GM13976 (cell line): ENCODE results near the gene TLE3.

ENCODE experiments used
- DNase-seq: peaks from one replicate; pipeline ENCODE4 v3.0.0; 2012; ENCODE audit warnings: low spot score
- in situ Hi-C: fragments of 300-500 bp; cut with MboI; formaldehyde crosslinking; loops from one replicate; pipeline ENCODE4 v1.12.0; 2022; ENCODE audit warnings: low sequenced_read_pairs, mixed read lengths, inconsistent platforms; ENCODE audit not compliant: unreplicated experiment
- TF ChIP-seq, protein P1 (sequence below): IDR thresholded peaks from 2 replicates; pipeline ENCODE4 v1.5.1; 2012; ENCODE audit warnings: borderline replicate concordance, mild to moderate bottlenecking; ENCODE audit not compliant: insufficient read depth; ENCODE audit errors: extremely low read depth, missing control alignments, control extremely low read depth

TLE3 gene

DNA sequence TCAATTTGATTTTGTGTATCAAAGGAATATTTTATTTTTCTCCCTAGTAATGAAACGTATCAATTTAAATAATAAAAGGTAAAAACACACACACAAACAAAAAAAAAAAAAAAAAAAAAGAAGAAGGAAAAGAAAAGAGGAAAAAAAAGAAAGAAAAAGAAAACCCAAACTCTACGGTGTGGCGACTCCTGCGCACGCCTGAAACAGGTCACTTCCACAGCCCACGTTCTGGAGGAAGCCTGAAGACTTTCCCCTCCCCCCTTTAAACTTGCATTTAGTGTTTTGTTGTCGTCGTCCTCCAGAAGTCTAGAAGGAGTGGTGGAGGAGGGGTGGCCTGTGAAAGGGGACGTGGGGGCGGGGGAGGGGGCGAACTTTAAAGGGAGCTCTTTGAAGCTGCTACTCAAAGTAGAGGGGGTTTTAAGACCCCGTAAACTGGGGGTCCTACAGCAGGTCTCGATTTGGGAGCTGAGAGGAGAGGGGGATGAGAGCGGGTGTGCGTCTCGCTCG, 2.3 kb upstream of the TLE3 start:
- TF ChIP-seq, protein P1, sequence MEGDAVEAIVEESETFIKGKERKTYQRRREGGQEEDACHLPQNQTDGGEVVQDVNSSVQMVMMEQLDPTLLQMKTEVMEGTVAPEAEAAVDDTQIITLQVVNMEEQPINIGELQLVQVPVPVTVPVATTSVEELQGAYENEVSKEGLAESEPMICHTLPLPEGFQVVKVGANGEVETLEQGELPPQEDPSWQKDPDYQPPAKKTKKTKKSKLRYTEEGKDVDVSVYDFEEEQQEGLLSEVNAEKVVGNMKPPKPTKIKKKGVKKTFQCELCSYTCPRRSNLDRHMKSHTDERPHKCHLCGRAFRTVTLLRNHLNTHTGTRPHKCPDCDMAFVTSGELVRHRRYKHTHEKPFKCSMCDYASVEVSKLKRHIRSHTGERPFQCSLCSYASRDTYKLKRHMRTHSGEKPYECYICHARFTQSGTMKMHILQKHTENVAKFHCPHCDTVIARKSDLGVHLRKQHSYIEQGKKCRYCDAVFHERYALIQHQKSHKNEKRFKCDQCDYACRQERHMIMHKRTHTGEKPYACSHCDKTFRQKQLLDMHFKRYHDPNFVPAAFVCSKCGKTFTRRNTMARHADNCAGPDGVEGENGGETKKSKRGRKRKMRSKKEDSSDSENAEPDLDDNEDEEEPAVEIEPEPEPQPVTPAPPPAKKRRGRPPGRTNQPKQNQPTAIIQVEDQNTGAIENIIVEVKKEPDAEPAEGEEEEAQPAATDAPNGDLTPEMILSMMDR = no peak
- in situ Hi-C loops = loop anchor here (10.0 to 25.0 kb wide), 2 partner anchors 338 to 385 kb away; no protein-coding TSS in a partner anchor
- peak; percentile 57 for DNase-seq

DNA sequence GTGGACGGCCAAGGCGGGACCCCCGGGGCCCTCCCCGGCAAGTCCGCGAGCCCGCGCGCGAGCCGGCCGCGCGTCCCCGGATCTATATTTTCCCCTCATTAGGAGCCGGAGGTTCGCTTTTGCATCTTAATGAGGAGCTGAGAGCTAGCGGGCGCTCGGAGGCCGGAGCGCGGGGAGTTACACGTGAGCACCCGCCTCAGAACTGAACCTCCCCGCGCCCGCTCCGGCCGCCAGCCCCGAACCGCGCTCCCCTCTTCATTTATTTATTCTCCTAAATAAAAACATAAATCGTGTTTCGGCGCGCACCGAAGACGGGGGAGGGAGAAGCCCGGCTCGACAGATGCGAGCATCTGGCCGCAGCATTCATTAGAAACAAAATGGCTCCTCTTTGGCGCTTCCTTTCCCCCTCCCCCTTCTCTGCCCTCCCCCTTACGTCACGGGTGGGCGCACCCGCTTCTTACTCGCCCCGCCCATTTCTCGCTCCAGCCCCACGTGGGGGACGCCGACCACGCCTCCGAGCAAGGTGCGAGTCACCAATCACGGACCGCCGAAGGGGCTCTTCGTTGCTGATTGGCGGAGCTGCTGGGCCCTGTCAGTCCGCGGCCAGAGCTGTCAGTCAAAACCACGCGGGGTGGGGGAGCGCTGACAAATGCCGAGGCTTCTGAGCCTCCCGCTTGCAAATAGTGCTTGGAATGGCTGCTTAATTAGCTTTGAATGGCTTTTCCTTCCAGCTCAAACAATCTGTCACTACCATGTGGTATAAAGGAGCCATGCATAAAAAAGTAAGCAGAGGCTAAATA, 1.6 kb upstream of the TLE3 start:
- DNase-seq = peak; percentile 100
- in situ Hi-C loops = loop anchor here (10.0 to 25.0 kb wide), 2 partner anchors 337 to 385 kb away; no protein-coding TSS in a partner anchor
- TF ChIP-seq, protein P1 = no peak

DNA sequence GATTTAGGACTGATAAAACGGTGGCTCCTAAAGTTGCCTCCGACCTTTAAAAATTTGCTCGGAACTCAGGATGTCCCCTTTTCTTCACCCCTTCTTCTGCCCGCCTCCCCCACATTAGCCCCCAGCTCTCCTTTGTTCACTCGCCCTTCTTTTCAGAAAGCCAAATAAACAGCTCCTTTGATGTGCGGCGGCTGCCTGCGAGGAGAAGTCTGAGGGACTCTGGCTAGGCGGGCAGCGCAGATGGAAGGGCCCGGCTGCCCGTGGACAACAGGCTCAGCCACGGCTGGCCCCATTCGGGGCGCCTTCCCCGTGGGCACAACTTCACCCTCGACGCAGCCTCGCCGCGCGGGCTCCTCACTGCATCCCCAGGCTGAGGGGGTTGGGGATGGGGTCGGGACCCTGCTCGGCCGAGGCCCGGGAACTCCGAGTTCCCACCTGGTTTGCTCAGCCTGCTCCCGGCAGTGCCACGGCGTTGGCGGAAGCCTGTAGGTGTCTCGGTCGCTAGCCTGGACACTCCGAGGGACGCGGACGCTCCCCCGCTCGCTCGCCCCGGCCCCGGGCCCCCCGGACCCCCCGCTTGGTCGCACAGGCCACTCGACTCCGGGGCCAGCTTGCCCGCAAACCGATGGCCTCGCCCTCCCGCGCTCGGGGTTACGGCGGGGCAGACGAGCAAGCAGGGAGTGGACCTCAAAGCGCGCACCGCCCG, 897 bp upstream of the TLE3 start:
- no peak for DNase-seq
- TF ChIP-seq, protein P1 = no peak
- in situ Hi-C loops = loop anchor here (10.0 to 25.0 kb wide), 2 partner anchors 336 to 386 kb away; no protein-coding TSS in a partner anchor

DNA sequence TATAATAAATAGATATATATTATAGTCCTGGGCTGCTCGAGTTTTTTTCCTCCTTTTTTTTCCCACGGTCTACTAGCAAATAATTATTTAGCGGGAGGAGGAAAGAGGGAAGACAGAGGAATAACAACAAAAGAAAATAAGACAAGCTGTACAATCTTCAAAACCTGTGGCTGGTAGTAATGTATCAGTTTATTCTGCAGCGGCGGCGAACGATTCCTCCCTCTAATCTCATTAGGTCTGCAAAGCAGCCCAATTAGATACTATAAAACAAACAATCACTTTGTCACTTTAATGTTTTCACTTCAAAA, 390 bp upstream of the TLE3 start:
- no peak for DNase-seq
- in situ Hi-C loops = loop anchor here (10.0 to 25.0 kb wide), 2 partner anchors 336 to 387 kb away; no protein-coding TSS in a partner anchor

DNA sequence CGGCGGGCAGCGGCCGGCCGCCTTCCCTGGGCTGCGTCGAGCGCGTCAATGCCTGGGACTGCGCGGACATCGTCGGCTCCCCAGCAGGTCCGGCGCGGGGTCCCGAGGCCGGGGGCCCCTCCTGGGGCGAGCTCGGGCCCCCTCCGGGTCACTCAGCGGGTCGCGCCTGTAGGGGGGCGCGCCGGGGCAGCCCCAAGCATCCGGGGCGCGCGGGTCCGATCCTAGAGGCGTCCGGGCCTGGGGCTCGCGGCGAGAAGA, 725 bp downstream of the TLE3 start:
- no peak for DNase-seq
- in situ Hi-C loops = loop anchor here (10.0 to 25.0 kb wide), 2 partner anchors 335 to 388 kb away; no protein-coding TSS in a partner anchor
- TF ChIP-seq, protein P1 = no peak

More for the DNA sequence above, 390 bp upstream of the TLE3 start:
- TF ChIP-seq, protein P1 = no peak

DNA sequence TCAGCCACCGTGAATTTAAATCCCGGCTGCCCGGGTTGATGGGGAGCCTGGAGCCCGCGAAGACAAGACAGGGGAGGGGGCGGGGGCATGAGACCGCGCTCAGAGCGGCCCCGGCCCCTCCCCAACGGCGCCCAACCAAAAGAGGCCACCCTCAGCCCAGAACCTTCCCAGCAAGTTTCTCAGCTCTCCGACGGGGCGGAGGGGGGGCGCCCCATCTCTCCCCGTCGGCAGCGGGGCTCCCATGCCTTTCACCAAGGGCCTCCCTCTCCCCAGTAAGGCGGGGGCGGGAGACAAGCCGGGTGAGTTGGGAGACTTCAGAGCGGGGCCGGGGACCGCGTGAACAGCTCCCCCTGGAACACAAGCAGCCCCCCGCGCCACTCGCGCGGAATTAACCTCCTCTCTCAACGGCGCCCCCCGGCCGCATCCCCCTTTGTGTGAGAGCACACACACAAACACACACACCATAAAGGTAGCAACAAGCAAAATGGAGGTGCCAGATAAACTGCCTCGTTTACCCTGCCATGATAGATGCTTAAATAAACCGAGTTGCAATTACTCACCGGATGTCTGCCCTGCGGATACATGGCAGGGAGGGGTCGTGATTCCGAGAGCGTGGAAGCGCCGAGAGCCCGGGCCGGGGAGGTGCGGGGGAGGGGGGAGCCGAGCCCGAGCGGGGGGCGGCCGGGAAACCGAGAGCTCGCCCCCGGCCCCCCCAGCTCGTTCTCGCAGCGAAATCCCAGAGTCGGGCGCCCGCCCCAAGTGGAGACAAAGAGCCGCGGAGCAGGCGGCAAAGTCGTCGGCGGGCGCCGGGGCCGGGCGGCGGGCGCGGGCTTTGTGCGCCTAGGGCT, 1.3 kb downstream of the TLE3 start:
- TF ChIP-seq, protein P1 = no peak
- in situ Hi-C loops = loop anchor here (10.0 to 25.0 kb wide), 2 partner anchors 334 to 388 kb away; no protein-coding TSS in a partner anchor
- DNase-seq = peak; percentile 61
